Lower lobe of right lung (tissue), 2 donors: ENCODE data around the gene KRTAP2-4. TPM values are rescaled to one million over a fixed set of nuclear protein-coding genes. Genes with fewer than 3 reads are reported as not detected.
A peak's percentile ranks its signal among the peaks of the same experiment; 100 is the strongest.
"Not testable (repeated sequence)": the region's sequence is repeated elsewhere in the genome, so short reads cannot be mapped to it uniquely, and the experiment has no call there.

Source experiments
- ATAC-seq, 2 donors: fragments of 200-7000 bp; cut with Tn5 transposase; one replicate each; pipeline ENCODE4 v1.9.1; 2020 to 2022; ENCODE audit warnings: mild to moderate bottlenecking in 2 of 2, moderate library complexity in 2 of 2
- DNase-seq: peaks from one replicate; pipeline ENCODE4 v3.0.0-alpha.2; 2020
- H3K27ac ChIP-seq: fragments of 200-600 bp; one replicate; pipeline ENCODE4 v1.8.0; 2022
- H3K27me3 ChIP-seq: fragments of 200-600 bp; one replicate; pipeline ENCODE4 v1.8.0; 2022; ENCODE audit warnings: low read depth
- H3K36me3 ChIP-seq: fragments of 200-600 bp; one replicate; pipeline ENCODE4 v1.8.0; 2022; ENCODE audit warnings: mild to moderate bottlenecking
- H3K4me1 ChIP-seq: fragments of 200-600 bp; one replicate; pipeline ENCODE4 v1.8.0; 2022
- H3K4me3 ChIP-seq: fragments of 200-600 bp; one replicate; pipeline ENCODE4 v1.8.0; 2022; ENCODE audit warnings: mild to moderate bottlenecking
- H3K9me3 ChIP-seq: fragments of 200-600 bp; one replicate; pipeline ENCODE4 v1.8.0; 2022
- CTCF ChIP-seq: fragments of 200-600 bp; IDR thresholded peaks from one replicate; pipeline ENCODE4 v1.8.0; 2022; ENCODE audit warnings: antibody characterized with exemption, mild to moderate bottlenecking
- intact Hi-C: fragments of 100-400 bp; cut with DNase I; formaldehyde crosslinking; loops from one replicate; pipeline ENCODE4 v1.11.0; 2022
- total RNA-seq: library from RNA; stranded (reverse); fragmentation: NEBNext Ultra II Directional; extraction: Animal tissue kit (Norgen Biotek cat#: 25700); gene quantifications from one replicate; pipeline ENCODE4 v1.2.1, GENCODE V29; 2021
- donor health status: DM: no; HTN: yes; CAD: no; lungs with severe emphysema.

The KRTAP2-4 gene
- total RNA-seq, 1 donor from 2014 or later = not detected

- DNase-seq (no peak), ATAC-seq (no peak)
- Histone ChIP-seq H3K4me3 (no peak overlapping the region), H3K27ac (no peak overlapping the region), H3K9me3 (no peaks in the 10 kb centered on the region), H3K4me1 (no peaks in the 10 kb centered on the region), H3K27me3 (no peaks in the 10 kb centered on the region), H3K36me3 (no peaks in the 10 kb centered on the region)
- intact Hi-C loops = no loop called here
- no peak for TF ChIP-seq CTCF
These were observed 38.2 kb upstream of the KRTAP2-4 start for GRCh38 chr17:41103896-41104295.

- no peak for DNase-seq
These were observed 36.0 kb upstream of the KRTAP2-4 start, which contains the start of gene KRTAP4-16 for GRCh38 chr17:41101586-41102259. Gene KRTAP4-16 (minus strand): TSS chr17:41102209. CDS start chr17:41102209, 0 bp downstream.

DNA sequence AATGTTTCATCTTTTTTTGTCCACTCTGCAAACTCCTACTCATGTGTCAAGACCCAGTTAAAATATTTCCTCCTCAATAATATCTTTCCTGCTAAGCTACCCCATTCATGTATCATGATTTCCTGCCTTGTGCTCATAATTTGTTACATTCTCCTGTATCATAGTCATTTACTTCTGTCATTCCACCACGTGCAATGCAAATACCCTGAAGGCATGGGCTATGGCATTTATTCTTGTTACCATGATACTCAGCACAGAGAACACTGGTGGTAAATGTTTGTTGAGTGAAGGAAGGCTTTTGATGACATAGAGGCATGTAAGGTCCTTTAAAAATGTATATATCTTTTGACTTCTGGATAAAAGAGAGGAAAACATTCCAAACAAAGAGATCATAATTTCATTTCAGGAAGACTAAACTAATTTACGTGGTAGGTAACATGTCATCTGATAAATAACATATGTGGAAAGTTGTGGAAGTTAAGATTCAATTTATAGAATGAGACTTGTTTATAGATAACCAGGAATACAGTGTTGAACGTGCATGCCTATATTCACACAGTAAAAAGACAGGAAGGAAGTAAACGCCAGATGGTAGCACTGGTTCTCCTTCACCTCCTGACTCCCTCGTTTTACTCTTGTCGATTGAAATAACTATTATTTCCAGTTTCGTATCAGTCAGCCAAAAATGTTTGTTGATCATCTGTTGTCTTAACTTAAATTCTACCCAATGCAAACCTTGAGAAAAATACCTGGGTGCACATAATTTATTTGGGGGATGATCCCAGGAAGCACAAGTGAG, 34.2 kb upstream of the KRTAP2-4 start:
- H3K4me3 ChIP-seq, H3K36me3 ChIP-seq, H3K27me3 ChIP-seq, H3K9me3 ChIP-seq, DNase-seq, H3K27ac ChIP-seq, intact Hi-C loops, H3K4me1 ChIP-seq, ATAC-seq: not testable (repeated sequence)

More at GRCh38 chr17:41101586-41102259, 36.0 kb upstream of the KRTAP2-4 start, which contains the start of gene KRTAP4-16:
- Histone ChIP-seq H3K27me3 (no peaks in the 10 kb centered on the region), H3K36me3 (no peaks in the 10 kb centered on the region), H3K4me3 (no peak within 1 kb of the TSS), H3K27ac (no peak within 1 kb of the TSS), H3K4me1 (no peaks in the 10 kb centered on the region), H3K9me3 (no peaks in the 10 kb centered on the region)
- TF ChIP-seq CTCF = no peak
- ATAC-seq = no peak
- intact Hi-C loops = no loop called here

- DNase-seq (no peak), ATAC-seq (no peak)
- no peak overlapping the region for H3K27ac ChIP-seq
- intact Hi-C loops = no loop called here
- peaks cover 3% of the 10 kb centered on the region for H3K27me3 ChIP-seq
- H3K9me3 ChIP-seq = no peaks in the 10 kb centered on the region
- no peak for TF ChIP-seq CTCF
- H3K4me1 ChIP-seq = no peaks in the 10 kb centered on the region
- no peaks in the 10 kb centered on the region for H3K36me3 ChIP-seq
- H3K4me3 ChIP-seq = no peak overlapping the region
These were observed 32.8 kb upstream of the KRTAP2-4 start for GRCh38 chr17:41098481-41098880.

DNA sequence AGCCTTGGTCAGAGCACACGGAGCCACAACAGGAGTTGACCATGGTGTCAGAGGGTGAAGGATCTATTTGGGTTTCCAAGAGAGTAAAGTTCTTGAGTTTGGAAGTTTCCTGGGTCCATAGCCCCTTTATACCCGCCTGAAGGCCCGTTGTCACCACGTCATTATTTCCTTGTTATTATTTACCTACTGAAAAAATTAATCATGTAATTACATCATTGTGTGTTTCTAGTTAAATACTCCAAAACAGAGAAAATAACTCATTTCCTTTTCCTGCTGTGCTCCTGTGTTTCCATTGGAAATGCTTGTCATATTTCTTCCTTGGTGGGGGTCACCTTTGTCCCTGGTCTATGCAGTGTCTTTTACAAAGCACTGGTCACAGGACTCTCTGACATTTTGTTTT, 32.4 kb upstream of the KRTAP2-4 start, which contains the start of gene KRTAP4-8:
Gene KRTAP4-8, minus strand, starts transcription at position 101 of the 400 bp plus-strand sequence. Its CDS starts 58 bp downstream, at position 43.
- no peak for DNase-seq
- H3K36me3 ChIP-seq = no peaks in the 10 kb centered on the region
- H3K27ac ChIP-seq = no peak within 1 kb of the TSS
- no peak for ATAC-seq
- intact Hi-C loops = no loop called here
- peaks cover 3% of the 10 kb centered on the region for H3K27me3 ChIP-seq
- H3K4me3 ChIP-seq = no peak within 1 kb of the TSS
- TF ChIP-seq CTCF = no peak
- H3K9me3 ChIP-seq = no peaks in the 10 kb centered on the region
- no peaks in the 10 kb centered on the region for H3K4me1 ChIP-seq

DNA sequence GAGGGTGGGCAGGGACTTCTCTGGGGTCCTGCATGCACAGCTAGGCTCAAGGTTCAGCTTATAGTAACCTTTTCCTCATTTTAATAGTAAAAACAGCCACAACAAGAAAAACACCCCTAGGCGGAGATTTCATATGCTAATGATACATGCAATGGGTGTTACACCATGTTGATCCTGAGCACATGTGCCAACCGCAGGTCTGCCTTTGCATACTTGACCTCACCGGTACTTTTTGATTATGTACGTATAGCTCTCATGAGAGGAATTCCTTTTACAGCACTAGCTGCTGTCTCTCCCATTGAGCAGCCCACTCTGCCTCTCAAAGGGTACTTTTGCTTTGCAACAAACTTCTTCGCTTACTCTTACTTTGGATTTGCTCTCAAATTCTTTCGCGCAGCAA, 30.4 kb upstream of the KRTAP2-4 start:
- Histone ChIP-seq H3K9me3 (no peaks in the 10 kb centered on the region), H3K27ac (no peak overlapping the region), H3K27me3 (peaks cover 3% of the 10 kb centered on the region), H3K4me3 (no peak overlapping the region), H3K36me3 (no peaks in the 10 kb centered on the region), H3K4me1 (no peaks in the 10 kb centered on the region)
- no peak for TF ChIP-seq CTCF
- DNase-seq (no peak), ATAC-seq (peak in 1 of 2 donors; percentile 32)
- intact Hi-C loops = no loop called here

GRCh38 chr17:41088760-41089352, 23.2 kb upstream of the KRTAP2-4 start:
- H3K27ac ChIP-seq, H3K36me3 ChIP-seq, DNase-seq, intact Hi-C loops, H3K27me3 ChIP-seq, H3K4me1 ChIP-seq, H3K9me3 ChIP-seq, ATAC-seq, H3K4me3 ChIP-seq: not testable (repeated sequence)
